Endothelial cell of umbilical vein (primary cell): Measurements from ENCODE around the gene IP6K2.

Experiments
- EZH2 ChIP-seq: IDR thresholded peaks from 2 replicates; pipeline ENCODE4 v1.6.1; 2012; ENCODE audit warnings: borderline replicate concordance, low read depth, mild to moderate bottlenecking, moderate library complexity, low read length, inconsistent platforms; ENCODE audit not compliant: severe bottlenecking
- GATA2 ChIP-seq: IDR thresholded peaks from 2 replicates; pipeline ENCODE4 v1.7.0; 2011; ENCODE audit warnings: low read depth, mild to moderate bottlenecking, moderate library complexity, mixed read lengths, low read length; ENCODE audit not compliant: insufficient read length, insufficient read depth
- MYC ChIP-seq: IDR thresholded peaks from one replicate; pipeline ENCODE4 v1.6.1; 2011; ENCODE audit warnings: mild to moderate bottlenecking, low read depth, low read length
- POLR2A ChIP-seq: IDR thresholded peaks from 2 replicates; pipeline ENCODE4 v1.6.1; 2012; ENCODE audit warnings: low read depth, mild to moderate bottlenecking, control low read depth, low read length
- POLR2AphosphoS5 ChIP-seq: IDR thresholded peaks from 2 replicates; pipeline ENCODE4 v1.6.1; 2012; ENCODE audit warnings: low read depth, mild to moderate bottlenecking, control low read depth, low read length, moderate library complexity; ENCODE audit not compliant: insufficient read depth
- TF ChIP-seq, protein P1 (sequence below): IDR thresholded peaks from 2 replicates; pipeline ENCODE4 v1.6.1; 2011; ENCODE audit not compliant: insufficient read depth, insufficient read length
- TF ChIP-seq, protein P2 (sequence below), 2 donors: IDR thresholded peaks; 1 replicate in 1 of 2; 2 replicates in 1 of 2; pipeline ENCODE4 v1.5.1; 2011; ENCODE audit warnings: low read length in 2 of 2, mild to moderate bottlenecking in 2 of 2, moderate library complexity in 2 of 2, control low read depth in 1 of 2, inconsistent platforms in 1 of 2, low read depth in 1 of 2; ENCODE audit not compliant: insufficient read depth in 1 of 2; ENCODE audit errors: extremely low read depth in 1 of 2

DNA sequence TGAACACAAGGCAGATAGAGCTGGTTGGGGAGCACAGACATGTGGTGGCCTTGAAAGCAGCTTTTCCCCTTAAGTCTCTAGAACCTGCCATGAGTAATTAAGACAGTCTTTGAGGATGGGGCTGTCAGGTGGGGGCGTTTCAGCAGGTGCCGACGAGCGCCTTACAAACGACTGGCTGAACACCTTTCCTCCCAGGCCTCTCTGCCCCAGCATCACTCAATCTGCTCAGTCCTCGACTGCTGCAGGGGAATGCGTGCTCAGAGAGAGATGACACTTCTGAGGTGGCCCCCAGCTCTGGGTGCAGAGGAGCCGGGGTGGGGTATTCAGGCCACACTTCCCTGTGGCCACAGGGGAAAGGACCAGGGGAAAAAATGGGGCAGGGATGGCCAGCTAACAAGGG is 23.2 kb downstream of the IP6K2 start:
- no peak for TF ChIP-seq POLR2A
- TF ChIP-seq MYC, result no peak
- TF ChIP-seq, protein P1, sequence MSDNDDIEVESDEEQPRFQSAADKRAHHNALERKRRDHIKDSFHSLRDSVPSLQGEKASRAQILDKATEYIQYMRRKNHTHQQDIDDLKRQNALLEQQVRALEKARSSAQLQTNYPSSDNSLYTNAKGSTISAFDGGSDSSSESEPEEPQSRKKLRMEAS, result no peak
- TF ChIP-seq, protein P2, sequence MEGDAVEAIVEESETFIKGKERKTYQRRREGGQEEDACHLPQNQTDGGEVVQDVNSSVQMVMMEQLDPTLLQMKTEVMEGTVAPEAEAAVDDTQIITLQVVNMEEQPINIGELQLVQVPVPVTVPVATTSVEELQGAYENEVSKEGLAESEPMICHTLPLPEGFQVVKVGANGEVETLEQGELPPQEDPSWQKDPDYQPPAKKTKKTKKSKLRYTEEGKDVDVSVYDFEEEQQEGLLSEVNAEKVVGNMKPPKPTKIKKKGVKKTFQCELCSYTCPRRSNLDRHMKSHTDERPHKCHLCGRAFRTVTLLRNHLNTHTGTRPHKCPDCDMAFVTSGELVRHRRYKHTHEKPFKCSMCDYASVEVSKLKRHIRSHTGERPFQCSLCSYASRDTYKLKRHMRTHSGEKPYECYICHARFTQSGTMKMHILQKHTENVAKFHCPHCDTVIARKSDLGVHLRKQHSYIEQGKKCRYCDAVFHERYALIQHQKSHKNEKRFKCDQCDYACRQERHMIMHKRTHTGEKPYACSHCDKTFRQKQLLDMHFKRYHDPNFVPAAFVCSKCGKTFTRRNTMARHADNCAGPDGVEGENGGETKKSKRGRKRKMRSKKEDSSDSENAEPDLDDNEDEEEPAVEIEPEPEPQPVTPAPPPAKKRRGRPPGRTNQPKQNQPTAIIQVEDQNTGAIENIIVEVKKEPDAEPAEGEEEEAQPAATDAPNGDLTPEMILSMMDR (IDR thresholded peaks at IDR 0.05; ENCODE audit: extremely low read depth in 1 of 2, insufficient read depth in 1 of 2, low read depth in 1 of 2, low read length in 2 of 2), result no peak
- TF ChIP-seq EZH2, result no peak
- no peak for TF ChIP-seq GATA2
- no peak for TF ChIP-seq POLR2AphosphoS5
